Stimulated activated CD8-positive, alpha-beta memory T cell treated with anti-CD3 and anti-CD28 coated beads, Interleukin-4, amount 100 ng/mL, for 1 hour (primary cell): Measurements from ENCODE around the gene ADPGK.
"Not testable (repeated sequence)": the region's sequence is repeated elsewhere in the genome, so short reads cannot be mapped to it uniquely, and the experiment has no call there.

Source experiments
- DNase-seq, 2 donors: peaks; one replicate each; pipeline ENCODE4 v3.0.0-alpha.2; 2020; ENCODE audit warnings: low read depth in 2 of 2, low spot score in 1 of 2

Gene ADPGK

DNA sequence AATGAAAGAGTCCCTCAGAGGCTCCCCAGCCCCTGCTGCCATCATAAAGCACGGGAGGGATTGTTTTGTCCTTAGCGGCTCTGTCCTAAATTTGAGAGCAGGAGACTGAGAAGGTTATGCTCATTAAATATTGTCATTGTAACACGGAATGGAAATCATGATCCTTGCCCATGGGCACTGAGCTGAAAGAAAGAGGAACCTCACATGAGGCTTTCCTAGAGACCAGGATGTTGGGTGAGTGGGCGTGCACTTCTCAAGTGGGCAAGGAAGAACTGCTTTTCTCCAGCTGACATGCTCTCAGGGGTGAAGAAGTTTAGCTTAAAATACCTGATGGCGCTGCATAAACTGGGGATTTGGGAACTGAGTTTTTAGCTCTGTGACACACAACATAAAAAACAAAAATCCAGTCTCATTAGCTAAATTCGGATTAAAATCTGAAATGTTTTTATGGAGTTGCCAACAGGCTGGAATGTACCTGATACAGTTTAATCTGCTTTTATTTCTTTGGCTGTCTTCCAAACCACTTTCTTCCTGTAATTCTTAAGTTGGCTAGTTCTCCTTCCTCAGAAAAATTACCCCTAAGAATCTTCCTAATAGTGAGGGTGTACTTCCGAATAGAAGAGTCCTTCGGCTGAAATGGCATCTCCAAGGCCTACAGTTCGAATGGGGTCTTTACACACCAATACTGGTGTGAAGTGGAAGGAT lies 31.7 kb downstream of the ADPGK start:
- no peak for DNase-seq

DNA sequence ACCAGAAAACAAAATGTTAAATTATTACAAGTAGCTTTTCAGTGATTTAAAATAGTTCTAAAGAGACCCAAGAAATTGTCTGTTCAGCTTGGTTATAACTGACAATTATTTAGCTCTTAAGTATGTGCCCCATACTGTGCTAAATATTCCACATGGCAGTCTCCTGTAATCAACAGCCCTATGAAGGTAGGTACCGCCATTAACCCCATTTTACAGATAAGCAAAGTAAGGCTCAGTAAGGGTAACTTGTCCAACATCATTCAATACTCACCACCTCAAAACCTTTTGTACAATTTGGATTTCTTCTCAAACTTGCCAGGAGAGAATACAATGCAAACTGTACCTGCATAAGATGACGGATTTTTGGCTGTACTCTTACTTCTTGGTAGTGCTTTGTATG lies 33.9 kb downstream of the ADPGK start:
- DNase-seq: no peak

DNA sequence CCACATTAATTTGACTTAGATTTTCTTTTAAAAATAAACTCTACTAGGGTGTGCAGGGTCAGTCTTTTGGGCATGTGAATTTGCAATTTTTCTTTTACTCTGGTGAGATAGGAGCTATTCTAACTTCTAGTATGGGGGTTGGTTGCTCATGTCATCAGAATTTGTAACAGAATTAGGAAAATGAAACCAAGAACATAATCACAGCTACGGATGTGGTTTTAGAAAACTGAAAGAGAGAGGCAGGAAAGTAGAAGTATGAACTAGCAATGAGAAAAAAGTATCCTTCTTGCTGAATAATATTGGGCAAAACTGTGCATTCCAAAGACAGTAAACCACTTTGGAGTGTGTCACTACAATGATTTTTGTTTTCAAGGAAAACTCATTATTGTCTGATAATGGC lies 43.3 kb downstream of the ADPGK start:
- no peak for DNase-seq

- no peak for DNase-seq
Measured at GRCh38 chr15:72737723-72738122, 45.8 kb downstream of the ADPGK start.

- DNase-seq: no peak
Measured at GRCh38 chr15:72737061-72737460, 46.5 kb downstream of the ADPGK start.

GRCh38 chr15:72735111-72735510 lies 48.4 kb downstream of the ADPGK start:
- DNase-seq: no peak

GRCh38 chr15:72733941-72734738 lies 49.4 kb downstream of the ADPGK start:
- no peak for DNase-seq

DNA sequence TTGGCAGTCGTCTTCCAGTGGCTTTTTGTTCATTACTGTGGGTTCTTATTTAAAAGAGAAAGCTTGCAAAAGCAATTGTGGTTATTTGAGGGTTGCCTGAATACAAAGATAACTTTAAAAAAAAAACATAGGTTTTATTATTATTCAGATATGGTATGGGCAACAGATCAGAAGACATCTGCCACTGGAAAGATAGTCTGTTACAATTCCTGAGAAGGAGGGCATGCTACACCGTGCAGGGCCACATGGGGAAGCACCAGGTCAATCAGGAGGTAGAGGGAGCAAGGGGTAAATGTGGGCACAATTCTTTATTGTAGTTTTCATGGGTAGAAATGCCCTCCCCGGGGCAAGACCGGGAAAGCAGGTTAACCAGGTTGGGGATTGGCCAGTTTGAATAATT lies 51.0 kb downstream of the ADPGK start:
- no peak for DNase-seq

DNA sequence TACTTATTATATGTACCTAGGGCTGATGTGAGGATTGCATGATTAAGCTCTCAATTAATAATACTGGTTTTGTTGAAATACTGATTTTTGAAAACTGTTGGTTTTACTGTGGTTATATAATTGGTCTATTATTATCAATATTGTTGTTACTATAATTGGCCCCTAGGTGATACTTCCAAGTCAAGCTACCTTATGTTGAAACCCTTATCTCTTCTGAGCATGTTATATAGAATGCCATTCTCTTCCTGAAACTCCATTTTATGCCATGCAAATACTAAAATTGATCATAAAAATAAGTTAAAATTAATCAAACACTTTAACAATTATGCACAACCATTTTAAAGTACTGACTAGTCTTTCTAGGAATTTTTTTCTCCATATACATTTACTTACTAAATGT lies 51.5 kb downstream of the ADPGK start:
- DNase-seq: no peak

DNA sequence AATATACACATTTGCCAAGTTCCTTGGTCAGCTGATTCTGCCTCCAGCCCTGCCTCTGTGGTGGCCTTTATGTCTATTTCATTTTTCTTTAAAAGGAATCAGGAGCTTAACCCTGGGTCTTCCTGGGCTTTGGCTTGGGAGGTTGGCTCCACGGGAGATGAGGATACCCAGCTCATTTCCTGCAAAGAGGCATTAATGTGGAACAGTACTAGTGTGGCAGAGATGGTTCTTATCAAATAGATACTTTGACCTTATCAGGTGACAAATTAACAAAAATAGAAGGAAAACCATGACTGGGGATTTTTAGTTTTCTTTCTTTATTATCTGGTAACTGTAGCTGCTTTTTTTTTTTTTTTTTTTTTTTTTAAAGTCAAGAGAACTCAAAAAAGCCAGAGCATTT lies 54.7 kb downstream of the ADPGK start:
- DNase-seq: no peak

DNA sequence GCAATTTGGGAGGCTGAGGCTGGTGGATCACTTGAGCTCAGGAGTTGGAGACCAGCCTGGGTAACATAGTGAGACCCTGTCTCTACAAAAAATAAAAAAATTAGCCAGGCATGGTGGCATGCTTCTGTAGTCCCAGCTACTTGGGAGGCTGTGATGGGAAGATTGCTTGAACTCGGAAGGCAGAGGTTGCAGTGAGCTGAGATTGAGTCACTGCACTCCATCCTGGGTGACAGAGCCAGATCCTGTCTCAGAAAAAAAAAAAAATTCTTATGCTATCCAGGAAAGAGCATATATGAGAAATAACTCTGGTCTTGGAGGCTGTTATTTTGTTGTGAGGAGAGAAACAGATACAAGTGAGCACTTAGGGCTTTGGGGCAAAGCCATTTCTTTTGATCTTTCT lies 55.3 kb downstream of the ADPGK start:
- not testable (repeated sequence) for DNase-seq

DNA sequence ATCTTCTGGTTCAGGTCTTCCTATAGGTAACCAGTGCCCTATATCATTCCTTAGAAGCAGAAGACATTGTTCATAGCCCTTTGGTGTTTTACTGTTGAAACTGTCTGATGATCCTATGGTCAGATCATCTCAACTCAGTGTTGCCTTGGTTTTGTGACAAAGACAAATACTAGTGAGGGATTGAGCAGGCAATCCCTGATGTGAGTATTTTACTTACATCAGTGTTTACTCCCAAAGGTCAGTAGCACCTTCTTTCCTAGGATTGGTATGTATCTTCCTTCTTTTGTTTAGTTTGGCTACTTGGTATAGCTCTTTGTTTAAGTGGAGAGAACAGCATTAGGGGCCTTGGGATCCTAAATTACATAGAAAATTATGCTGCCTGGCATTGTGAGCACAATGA lies 56.4 kb downstream of the ADPGK start:
- no peak for DNase-seq

DNA sequence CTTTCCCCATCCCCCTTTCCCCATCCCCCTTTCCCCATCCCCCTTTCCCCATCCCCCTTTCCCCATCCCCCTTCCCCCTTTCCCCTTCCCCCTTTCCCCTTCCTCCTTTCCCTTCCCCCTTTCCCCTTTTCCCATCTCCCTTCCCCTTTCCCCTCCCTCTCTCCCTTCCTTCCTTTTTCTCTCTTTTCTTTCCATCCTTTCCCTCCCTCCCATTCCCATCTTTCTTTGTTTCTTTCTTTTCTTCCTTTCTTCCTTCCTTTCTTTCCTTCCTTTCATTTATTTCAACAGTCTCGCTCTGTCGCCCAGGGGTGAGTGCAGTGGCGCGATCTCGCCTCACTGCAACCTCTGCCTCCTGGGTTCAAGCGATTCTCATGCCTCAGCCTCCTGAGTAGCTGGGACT lies 57.7 kb downstream of the ADPGK start:
- DNase-seq: not testable (repeated sequence)

DNA sequence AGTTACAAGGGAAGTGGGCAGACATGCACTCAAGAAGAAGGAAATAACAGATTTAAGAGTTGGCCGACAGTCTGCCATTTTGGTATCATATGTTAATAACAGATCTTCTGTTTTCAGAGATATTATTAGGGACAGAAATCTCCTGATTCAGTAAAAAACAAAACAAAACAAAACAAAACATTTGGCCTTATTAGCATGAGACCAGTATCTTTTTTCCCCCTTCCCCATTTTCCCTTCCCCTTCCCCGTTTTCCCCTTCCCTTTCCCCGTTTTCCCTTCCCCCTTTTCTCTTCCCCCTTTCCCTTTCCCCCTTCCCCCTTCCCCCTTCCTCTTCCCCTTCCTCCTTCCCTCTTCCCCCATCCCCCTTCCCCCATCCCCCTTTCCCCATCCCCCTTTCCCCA lies 58.1 kb downstream of the ADPGK start:
- DNase-seq: no peak

DNA sequence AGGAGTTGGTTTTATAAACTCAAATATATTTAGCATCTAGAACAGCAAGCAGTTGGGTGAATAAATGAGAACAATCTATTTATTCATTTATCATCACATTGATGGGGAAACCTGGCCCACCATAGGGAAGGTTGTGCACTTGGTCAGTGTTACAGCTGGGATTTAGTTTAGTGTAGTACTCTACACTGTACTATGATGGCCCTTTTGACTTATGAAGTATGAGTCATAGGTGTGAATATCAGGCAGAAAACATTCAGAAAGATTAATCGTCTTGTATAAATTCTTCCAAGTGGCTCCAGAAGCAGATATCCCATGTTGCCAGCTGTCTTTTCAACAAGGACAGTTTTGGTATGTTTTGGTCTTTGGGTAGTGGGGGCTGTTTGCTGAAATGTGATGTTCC lies 59.5 kb downstream of the ADPGK start:
- DNase-seq: no peak

DNA sequence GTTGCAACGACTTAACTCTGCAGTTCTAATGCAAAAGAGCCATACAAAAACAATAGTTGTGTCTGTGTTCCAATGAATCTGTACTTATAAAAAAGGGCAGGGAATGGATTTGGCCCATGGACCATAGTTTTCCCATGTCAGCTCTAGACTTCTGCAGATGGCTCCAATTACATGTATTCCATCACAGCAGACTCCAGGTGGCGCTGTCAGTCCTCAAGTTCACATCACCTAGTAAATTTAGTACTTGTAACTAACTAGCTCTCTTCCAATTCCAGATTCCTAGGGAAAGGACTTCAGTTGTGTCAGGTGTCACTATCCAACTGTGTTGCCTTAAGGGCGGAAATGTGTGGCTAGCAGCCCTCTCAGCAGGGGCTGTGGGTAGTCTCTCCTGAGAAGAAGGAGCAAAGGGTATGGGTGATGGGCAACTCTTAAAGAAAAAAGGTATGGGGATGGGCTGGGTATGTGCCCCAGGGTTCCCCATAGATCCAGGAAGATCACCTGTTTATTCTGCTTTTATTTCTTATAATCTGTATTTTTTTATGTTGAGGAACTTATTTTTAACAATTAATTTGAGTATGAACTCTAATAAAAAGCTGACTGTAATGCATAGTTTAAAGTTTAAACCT lies 61.4 kb downstream of the ADPGK start:
- DNase-seq: peak; percentile 32 to 42

DNA sequence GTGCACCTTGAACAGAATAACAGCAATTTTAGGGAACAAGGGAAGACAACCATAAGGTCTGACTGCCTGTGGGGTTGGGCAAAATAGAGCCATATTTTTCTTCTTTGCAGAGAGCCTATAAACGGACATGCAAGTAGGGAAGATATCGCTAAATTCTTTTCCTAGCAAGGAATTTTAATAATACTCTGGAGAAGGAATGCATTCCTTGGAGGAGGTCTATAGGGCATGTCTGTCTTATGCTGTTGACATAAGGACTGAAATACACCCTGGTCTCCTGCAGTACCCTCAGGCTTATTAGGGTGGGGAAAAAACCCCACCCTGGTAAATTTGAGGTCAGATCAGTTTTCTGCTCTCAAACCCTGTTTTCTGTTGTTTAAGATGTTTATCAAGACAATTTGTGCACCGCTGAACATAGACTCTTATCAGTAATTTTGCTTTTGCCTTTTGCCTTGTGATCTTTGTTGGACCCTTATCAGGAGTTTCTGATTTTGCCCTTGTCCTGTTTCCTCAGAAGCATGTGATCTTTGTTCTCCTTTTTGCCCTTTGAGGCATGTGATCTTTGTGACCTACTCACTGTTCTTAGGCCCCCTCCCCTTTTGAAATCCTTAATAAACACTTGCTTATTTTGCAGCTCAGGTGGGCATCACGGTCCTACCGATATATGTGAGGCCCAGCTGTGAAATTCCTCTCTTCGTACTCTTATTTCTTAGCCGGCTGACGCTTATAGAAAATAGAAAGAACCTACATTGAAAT lies 74.8 kb downstream of the ADPGK start:
- DNase-seq: not testable (repeated sequence)

- DNase-seq: no peak
Measured at GRCh38 chr15:72706266-72706665, 77.3 kb downstream of the ADPGK start.
